GM21528 (cell line): ENCODE results near the gene SHC2.
A peak's percentile ranks its signal among the peaks of the same experiment; 100 is the strongest.

ENCODE experiments used
- ATAC-seq: cut with Tn5 transposase; IDR thresholded peaks from one replicate; pipeline ENCODE4 v1.9.1; 2021; ENCODE audit warnings: mild to moderate bottlenecking, moderate library complexity; ENCODE audit not compliant: unreplicated experiment, low FRiP score

The SHC2 gene, protein sequence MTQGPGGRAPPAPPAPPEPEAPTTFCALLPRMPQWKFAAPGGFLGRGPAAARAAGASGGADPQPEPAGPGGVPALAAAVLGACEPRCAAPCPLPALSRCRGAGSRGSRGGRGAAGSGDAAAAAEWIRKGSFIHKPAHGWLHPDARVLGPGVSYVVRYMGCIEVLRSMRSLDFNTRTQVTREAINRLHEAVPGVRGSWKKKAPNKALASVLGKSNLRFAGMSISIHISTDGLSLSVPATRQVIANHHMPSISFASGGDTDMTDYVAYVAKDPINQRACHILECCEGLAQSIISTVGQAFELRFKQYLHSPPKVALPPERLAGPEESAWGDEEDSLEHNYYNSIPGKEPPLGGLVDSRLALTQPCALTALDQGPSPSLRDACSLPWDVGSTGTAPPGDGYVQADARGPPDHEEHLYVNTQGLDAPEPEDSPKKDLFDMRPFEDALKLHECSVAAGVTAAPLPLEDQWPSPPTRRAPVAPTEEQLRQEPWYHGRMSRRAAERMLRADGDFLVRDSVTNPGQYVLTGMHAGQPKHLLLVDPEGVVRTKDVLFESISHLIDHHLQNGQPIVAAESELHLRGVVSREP

DNA sequence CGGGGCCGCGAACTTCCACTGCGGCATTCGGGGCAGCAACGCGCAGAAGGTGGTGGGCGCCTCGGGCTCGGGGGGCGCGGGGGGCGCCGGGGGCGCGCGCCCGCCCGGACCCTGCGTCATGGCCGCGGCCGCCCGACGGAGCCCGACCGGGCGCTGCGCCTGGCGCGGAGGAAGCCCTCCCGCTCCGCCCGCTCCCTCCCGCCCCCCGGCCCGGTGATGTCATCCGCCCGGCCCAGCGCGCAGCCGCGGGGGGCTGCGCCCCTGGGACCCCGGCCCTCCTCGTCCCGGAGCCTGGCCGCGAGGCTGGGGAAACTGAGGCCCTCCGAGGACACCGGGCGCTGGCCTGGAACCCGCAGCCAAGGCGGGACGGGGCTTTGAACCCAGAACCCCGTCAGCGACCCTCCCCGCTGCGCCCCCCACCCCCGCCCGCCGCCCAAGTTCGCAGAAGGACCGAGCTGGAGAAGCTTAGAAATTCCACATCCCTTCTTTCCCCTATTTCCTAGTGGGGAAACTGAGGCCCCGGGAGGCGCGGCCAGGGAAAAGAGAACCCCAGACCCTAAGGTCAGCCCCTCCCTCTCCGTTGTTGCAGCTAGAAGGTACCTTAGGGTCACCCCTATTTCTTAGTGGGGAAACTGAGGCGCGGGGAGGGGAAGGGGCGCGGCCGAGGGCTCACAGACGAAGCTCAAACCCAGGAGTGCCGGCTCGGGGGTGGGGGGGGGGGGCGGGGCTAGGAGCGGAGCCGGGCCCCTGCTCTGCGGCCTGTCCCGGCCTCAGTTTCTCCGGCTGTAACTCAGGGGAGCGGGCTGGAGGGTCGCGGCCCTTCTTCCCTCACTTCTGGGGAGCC, at the start of gene SHC2:
Gene SHC2 (minus strand): TSS at position 157 of the 844 bp plus-strand sequence. CDS start 37 bp downstream, at position 120.
- ATAC-seq, result no peak

DNA sequence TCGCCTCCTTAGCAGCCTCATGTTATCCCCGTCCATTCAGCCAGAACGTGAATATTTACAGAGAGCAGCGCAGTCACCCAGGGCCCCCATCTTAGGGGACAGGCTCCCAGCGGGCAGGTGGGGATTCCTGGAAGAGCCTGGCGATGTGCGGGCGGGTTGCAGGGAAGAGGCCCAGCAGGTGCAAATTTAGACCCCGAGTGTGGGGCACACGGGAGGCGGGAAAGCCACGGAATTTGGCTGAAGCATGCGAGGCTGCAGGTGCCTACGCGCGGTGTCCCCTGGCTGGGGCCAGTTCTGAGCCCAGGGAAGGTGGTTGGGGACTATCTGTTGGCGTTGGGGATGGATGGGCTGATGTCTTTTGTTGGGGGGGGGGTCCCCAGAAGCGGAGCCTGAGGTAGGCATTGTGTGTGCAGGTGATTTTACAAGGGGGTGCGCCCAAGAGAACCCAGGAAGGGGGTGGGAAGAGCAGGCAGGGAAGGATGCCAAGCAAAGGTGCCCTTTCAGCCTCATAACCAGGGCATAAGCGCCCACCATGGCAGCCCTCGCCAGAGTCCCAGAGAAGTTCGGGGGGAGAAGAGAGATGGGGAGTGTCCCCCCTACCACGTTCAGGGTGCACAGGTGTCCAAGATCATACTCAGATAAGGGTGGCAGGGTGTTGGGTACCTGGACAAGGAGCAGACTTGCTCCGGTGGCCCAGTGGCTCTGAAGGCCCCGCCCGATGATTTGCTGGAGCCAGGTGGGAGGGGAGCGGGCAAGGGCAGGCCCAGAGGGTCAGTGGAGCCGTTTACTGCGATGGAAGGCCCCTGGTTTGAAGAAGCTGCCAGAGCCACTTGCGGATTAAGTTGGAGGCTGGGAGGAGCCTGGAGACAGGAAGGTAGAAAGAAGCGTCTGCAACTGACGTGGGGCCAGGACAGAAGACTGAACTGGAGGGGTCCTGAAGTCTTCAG, 47.6 kb upstream of the SHC2 start:
- ATAC-seq, result no peak

DNA sequence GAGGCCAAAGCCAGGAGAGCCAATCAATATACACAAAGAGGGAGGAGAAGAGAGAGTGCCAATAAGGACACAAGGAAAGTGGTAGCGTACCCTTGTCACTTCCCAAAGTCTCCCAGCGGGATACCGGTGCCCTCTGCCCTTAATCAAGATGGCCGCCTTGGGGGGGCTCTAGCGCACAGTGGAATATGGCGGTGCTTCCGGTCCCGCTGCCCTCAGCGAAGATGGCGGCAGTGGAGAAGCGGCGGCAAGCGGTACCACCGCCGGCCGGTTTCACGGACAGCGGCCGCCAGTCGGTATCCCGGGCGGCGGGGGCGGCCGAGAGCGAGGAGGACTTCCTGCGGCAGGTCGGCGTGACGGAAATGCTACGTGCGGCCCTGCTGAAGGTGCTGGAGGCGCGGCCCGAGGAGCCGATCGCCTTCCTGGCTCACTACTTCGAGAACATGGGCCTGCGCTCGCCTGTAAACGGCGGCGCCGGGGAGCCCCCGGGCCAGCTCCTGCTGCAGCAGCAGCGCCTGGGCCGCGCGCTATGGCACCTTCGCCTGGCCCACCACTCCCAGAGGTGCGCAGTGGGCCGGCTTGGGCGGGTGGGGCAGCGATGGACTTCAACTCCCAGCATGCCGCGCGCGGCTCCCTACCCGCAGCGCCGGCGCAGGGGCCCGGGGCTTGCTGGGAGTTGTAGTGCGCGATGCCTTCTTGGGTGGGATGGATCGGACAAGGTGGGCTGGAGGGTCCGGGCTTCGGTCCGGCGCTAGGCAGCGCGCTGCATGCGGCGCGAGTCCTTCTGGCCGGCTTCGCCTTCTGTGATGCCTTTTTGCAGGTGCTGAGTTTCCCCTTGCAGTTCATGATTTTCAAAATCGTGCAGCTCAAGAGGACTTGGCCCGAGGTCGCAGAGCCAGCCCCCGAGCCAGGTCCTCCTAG, 46.7 kb upstream of the SHC2 start, which contains the start of gene TPGS1:
Gene TPGS1 (plus strand): TSS at position 212 of the 918 bp plus-strand sequence. CDS start 10 bp downstream, at position 222.
- peak; percentile 60 for ATAC-seq

DNA sequence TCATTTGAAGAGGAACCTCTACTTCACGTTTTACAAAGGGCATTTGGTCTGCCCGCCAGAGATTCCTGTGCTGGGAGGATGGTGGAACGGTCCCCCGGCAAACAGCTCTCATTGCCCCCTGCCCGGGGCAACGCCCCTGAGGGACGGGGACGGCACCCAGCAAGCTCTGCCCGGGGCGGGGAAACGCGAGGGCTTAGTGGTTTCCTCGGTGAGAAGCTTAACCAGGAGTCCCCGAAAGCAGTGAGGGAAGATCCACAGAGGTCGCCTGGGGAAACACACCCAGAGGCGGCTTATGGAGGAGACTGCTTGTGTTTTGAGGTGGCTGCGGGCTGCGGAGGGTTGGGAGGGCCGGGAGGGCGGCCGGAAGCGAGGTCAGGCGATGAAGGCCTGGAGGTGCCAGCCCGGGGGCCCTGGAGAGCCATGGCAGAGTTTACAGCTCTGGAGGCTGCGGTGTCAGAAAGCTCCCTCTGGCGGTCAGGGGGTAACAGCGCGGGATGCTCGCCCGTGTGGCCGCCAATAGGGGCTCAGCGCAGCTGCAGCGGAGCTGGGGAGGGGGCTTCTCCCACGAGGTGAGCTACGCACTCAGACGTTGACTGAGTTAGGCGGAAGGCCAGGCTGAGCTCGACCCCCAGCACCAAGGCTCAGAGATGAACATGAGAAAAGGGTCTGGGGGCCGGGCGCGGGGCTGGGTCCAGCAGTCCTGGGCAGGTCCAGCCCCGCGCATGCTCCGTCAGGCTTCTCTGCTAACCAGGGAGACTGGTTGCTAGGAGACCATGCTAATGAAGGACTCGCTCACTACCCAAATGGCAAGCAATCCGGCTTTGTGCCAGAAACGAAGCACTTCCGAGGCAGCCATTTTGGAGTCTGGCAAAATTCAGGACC, 45.8 kb upstream of the SHC2 start:
- ATAC-seq, result peak; percentile 64

DNA sequence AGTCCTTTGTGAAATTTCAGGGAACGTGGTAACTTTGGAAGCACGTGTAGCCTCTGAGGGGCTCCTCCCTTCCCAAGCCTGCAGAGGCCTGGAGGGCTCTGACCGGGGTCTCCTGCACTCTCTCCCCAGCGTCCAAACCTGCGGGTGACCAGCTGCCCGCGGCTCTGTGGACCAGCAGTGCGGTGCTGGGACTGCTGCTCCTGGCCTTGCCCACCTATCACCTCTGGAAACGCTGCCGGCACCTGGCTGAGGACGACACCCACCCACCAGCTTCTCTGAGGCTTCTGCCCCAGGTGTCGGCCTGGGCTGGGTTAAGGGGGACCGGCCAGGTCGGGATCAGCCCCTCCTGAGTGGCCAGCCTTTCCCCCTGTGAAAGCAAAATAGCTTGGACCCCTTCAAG, 43.8 kb upstream of the SHC2 start:
- no peak for ATAC-seq

DNA sequence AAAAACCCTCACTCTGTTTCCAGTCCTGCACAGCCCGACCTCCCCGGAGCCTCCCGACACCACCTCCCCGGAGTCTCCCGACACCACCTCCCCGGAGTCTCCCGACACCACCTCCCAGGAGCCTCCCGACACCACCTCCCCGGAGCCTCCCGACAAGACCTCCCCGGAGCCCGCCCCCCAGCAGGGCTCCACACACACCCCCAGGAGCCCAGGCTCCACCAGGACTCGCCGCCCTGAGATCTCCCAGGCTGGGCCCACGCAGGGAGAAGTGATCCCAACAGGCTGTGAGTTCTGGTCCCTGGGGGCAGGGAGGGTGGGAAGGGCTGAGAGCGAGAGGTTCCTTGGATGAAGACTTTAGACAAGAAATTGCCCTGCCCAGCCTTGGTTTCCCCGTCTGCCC, 40.8 kb upstream of the SHC2 start:
- ATAC-seq, result no peak

DNA sequence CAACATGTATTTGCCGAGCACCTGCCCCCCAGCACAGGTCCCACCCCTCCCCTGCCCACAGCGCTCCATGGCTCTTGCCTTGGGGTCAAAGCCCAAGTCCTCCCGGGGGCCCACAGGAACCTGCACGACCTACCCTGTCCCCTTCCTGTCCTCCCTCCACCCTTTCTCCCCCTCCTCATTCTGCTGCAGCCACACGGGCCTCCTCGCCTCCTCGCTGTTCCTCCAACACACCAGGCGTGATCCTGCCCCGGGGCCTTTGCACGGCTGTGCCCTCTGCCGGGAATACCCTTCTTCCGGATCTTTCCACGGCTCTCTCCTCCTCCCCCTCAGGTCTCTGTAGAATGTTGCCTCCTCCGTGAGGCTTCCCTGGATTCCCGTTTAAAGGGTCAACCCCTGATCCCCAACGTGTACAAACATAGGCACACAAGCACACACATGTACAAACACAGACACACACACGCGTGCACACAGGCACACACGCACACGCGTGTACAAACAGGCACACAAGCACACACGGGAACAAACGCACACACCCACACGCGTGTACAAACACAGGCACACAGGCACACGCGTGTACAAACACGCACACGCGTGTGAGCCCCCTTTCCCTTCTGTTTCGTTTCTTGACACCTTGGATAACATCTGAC, 38.3 kb upstream of the SHC2 start:
- no peak for ATAC-seq

DNA sequence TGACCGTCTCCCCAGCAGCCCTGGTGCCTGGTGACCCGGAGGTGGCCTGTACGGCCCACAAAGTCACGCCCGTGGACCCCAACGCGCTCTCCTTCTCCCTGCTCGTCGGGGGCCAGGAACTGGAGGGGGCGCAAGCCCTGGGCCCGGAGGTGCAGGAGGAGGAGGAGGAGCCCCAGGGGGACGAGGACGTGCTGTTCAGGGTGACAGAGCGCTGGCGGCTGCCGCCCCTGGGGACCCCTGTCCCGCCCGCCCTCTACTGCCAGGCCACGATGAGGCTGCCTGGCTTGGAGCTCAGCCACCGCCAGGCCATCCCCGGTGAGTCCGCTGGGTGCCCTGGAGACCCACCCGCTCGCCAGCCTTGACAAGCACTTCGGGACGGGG, 37.7 kb upstream of the SHC2 start:
- ATAC-seq, result no peak

DNA sequence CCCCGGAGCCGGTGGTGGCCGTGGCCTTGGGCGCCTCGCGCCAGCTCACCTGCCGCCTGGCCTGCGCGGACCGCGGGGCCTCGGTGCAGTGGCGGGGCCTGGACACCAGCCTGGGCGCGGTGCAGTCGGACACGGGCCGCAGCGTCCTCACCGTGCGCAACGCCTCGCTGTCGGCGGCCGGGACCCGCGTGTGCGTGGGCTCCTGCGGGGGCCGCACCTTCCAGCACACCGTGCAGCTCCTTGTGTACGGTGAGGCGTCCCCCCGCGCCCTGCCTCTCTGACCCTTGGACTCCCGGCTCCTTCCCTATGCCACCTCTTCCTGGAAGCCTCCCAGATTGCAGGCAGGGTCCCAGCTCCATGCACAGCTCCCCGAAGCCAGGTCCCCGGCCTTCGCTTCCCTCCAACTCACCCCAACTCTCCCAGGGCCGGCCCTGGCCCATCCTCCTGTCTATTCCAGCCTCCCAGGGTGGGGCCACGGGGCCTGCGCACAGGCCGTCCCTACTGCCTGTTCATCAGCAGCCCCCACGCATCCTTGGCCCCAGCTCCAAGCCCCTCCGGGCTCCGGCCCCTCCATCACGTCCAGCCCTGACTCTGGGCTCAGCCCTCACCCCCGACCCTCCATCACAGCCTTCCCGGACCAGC, 37.2 kb upstream of the SHC2 start:
- ATAC-seq, result no peak

DNA sequence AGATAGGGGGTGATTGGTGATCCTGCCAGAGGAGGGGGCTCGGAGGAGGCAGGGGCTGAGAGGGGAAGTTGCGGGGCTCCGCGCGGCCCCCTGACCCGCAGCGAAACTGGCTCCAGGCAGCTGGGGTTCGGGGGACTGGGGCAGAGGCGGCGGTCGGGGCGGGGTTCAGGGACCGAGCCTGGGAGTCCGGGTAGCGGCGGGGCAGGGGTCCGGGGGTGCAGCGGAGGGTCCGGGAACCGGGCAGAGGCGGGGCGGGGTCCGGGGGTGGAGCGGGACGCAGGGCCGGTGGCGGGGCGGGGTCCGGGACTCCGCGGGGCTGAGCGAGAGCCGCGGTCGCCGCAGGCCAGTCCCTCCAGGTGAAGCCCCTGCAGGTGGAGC, 36.6 kb upstream of the SHC2 start:
- ATAC-seq, result no peak

DNA sequence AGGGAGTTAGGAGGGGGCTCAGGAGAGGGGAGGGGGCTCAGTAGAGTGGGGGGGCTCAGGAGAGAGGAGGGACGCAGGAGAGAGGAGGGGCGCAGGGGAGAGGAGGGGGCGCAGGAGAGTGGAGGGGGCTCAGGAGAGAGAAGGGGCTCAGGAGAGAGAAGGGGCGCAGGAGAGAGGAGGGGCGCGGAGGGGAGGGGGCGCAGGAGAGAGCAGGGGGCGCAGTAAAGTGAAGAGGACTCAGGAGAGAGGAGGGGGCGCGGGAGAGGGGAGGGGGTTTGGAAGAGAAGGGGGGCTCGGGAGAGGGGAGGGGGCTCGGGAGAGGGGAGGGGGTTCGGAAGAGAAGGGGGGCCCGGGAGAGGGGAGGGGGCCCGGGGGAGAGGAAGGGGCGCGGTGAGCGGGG, 36.2 kb upstream of the SHC2 start:
- no peak for ATAC-seq

DNA sequence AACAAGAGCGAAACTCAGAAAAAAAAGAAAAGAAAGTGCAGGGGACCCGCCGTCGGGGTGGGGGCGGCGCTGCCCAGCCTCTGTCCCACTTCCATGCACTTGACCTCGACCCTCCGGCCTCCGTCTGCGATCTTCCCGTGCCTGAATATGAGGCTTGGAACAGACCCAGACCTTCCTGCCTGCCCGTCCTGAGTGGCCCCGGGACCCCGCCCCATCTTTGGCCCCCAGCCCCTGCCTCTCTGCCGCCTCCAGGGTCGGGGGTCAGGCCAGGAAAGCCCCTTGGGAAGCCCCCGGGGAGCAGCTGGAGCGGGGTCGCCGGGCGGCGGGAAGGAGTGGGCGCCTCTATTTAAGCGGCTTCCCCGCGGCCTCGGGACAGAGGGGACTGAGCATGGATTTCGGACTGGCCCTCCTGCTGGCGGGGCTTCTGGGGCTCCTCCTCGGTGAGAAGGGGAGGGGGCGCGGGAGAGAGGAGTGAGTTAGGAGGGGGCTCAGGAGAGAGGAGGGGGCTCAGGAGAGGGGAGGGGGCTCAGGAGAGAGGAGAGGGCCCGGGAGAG, 35.4 kb upstream of the SHC2 start, which contains the start of gene MADCAM1:
Gene MADCAM1 (plus strand): TSS at position 375 of the 554 bp plus-strand sequence. CDS start 14 bp downstream, at position 389.
- ATAC-seq, result no peak

DNA sequence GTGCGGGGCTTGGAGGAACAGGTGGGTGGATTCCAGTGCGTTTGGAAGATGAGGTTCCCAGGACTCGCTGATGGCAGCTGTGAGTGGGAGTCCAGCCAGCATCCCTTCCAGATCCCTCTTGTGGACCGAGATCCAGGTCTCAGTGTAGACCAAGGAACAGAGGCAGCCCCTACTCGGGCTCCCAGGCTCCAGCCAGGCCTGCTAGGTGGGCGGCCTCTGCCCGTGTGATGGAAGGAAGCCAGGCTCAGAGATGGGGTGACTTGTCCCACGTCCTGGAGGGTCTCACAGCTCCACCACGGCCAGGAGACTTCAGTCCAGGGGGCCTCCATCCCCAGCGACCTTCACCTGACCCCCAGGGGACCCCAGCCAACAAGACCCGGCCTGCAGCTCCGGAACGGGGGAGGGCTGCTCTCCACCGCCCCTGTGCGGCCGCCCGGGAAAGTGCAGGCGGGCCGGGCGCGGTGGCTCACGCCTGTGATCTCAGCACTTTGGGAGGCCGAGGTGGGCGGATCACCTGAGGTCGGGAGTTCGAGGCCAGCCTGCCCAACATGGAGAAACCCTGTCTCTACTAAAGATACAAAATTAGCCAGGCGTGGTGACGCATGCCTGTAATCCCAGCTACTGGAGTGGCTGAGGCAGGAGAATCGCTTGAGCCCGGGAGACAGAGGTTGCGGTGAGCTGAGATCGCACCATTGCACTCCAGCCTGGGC, 34.7 kb upstream of the SHC2 start:
- no peak for ATAC-seq

DNA sequence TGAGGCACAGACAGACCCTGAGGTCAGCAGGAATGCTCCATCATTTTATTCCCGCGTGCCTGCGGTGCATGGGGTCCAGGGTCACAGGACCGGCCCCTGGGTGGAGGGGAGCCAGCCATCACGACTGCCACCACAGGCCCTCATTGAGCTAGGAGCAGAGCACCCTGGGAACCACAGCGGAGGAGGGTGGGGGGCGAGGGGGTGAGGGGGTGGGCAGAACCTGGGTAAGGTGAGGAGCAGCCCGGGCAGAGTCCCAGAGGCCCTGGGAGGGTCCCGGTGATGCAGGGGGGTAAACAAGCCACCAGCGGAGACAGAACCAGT, 34.2 kb upstream of the SHC2 start:
- no peak for ATAC-seq

DNA sequence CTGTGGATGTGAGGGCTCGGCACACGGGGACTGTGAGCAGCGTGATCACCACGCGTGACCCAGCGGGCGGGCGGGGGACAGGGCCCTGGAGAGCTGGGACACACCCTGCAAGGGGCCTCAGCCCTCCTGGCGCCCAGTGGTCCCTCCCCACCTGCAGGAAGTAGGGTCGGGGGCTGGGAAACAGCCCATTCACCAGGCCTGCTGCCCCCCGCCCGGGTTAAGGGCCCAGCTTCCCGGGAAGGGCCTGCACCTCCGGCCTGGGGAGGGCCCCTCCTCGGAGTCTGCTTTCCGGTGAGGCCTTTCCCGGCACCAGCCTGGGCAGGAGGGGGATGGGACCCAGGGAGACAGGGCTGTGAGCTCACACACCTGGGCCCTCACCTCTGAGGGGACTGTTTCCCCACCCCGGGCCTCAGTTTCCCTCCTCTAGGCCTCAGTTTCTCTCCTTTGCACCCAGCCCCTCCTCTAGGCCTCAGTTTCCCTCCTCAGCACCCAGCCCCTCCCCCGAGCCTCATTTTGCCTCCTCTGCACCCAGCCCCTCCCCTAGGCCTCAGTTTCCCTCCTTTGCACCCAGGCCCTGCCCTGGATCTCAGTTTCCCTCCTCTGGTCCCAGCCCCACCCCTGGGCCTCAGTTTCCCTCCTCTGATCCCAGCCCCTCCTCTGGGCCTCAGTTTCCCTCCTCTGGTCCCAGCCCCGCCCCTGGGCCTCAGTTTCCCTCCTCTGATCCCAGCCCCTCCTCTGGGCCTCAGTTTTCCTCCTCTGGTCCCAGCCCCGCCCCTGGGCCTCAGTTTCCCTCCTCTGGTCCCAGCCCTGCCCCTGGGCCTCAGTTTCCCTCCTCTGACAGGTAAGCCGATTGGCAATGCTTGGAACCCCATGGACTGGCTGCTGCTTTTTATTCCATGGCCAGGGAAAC, 33.6 kb upstream of the SHC2 start:
- ATAC-seq, result no peak
